Tibial nerve (tissue), 3 donors: ENCODE results near the gene GP9.

Experiments used
- CTCF ChIP-seq, 5 experiments: fragments of 200-600 bp in 3 of 5; fragments of 450-650 bp in 2 of 5; sonication (generic) in 3 of 5; IDR thresholded peaks; one replicate each; pipeline ENCODE4 v1.5.1; 2016 to 2019; ENCODE audit warnings: antibody characterized with exemption in 5 of 5, mild to moderate bottlenecking in 3 of 5, moderate library complexity in 2 of 5
- POLR2A ChIP-seq, 2 donors: fragments of 450-650 bp; IDR thresholded peaks; one replicate each; pipeline ENCODE4 v1.6.1; 2017; ENCODE audit warnings: antibody characterized with exemption in 2 of 2, mild to moderate bottlenecking in 2 of 2, moderate library complexity in 2 of 2

- TF ChIP-seq CTCF (IDR thresholded peaks at IDR 0.05) (no peak), POLR2A (IDR thresholded peaks at IDR 0.05) (no peak)
Observed at GRCh38 chr3:129032716-129033115, 27.9 kb upstream of the GP9 start.
